ENCODE measurements around the gene RSAD2. TPM values are rescaled to one million over a fixed set of nuclear protein-coding genes. Genes with fewer than 3 reads are reported as not detected.
A peak's percentile ranks its signal among the peaks of the same experiment; 100 is the strongest.

RSAD2 gene
- total RNA-seq, 1 donor from 2014 or later: 0.67 TPM

DNA sequence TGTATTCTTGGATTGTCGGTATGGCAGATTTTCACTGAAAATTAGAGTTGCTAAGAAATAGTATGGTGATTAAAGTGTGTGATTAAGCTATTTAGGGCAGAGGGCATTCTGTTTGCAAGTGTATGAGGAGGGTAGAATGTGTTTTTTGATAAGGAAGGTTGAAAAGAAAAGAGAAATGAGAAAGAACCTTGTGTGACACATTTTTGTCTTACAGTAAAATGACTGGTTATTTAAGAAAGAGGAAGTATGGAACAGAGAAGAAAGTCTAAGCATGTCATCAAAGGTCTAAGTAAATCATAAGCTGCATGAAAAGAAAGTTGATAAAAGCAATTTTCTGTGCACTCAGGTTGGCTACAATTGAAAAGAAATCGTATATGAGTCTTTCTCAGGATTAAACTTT lies 5.2 kb upstream of the RSAD2 start:
- ATAC-seq (ENCODE audit: low read depth) (no peak), DNase-seq (no peak)
- H3K9me3 Mint-ChIP-seq: no peaks in the 10 kb centered on the region
- peak overlapping the region; percentile 2 for H3K27ac Mint-ChIP-seq
- no peak overlapping the region for H3K4me3 Mint-ChIP-seq
- H3K36me3 Mint-ChIP-seq (ENCODE audit: low read depth): no peaks in the 10 kb centered on the region
- POLR2A ChIA-PET: no interaction called here
- CTCF ChIA-PET: interaction anchor here (1.2 kb wide), 1 partner anchor 44 kb away, joined by 3 read pairs; no protein-coding TSS in a partner anchor
- intact Hi-C loops (cut with micrococcal nuclease): no loop called here
- no peaks in the 10 kb centered on the region for H3K27me3 Mint-ChIP-seq
- H3K4me1 Mint-ChIP-seq: peaks cover 26% of the 10 kb centered on the region
- TF ChIP-seq, protein P1, sequence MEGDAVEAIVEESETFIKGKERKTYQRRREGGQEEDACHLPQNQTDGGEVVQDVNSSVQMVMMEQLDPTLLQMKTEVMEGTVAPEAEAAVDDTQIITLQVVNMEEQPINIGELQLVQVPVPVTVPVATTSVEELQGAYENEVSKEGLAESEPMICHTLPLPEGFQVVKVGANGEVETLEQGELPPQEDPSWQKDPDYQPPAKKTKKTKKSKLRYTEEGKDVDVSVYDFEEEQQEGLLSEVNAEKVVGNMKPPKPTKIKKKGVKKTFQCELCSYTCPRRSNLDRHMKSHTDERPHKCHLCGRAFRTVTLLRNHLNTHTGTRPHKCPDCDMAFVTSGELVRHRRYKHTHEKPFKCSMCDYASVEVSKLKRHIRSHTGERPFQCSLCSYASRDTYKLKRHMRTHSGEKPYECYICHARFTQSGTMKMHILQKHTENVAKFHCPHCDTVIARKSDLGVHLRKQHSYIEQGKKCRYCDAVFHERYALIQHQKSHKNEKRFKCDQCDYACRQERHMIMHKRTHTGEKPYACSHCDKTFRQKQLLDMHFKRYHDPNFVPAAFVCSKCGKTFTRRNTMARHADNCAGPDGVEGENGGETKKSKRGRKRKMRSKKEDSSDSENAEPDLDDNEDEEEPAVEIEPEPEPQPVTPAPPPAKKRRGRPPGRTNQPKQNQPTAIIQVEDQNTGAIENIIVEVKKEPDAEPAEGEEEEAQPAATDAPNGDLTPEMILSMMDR (IDR thresholded peaks at IDR 0.05): no peak

DNA sequence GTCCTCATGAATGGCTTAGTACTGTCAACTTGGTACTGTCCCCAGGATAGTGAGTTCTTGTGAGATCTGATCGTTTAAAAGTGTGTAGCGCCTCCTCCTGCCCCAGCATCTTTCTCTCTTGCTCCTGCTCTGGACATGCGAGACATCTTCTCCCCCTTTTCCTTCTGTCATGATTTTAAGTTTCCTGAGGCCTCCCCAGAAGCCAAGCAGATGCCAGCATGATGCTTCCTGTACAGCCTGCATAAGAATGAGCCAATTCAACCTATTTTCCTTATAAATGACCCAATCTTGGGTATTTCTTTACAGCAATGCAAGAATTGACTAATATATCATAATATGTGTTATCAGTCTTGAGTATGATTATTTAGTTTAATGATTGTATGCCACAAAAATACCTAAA lies 3.5 kb upstream of the RSAD2 start:
- Mint-ChIP-seq H3K4me3 (no peak overlapping the region), H3K9me3 (no peaks in the 10 kb centered on the region), H3K27ac (no peak overlapping the region), H3K36me3 (ENCODE audit: low read depth) (no peaks in the 10 kb centered on the region), H3K27me3 (no peaks in the 10 kb centered on the region), H3K4me1 (peaks cover 36% of the 10 kb centered on the region)
- ChIA-PET CTCF (no interaction called here), POLR2A (no interaction called here)
- intact Hi-C loops (cut with micrococcal nuclease): no loop called here
- DNase-seq (no peak), ATAC-seq (ENCODE audit: low read depth) (no peak)
- TF ChIP-seq, protein P1 (IDR thresholded peaks at IDR 0.05): no peak

DNA sequence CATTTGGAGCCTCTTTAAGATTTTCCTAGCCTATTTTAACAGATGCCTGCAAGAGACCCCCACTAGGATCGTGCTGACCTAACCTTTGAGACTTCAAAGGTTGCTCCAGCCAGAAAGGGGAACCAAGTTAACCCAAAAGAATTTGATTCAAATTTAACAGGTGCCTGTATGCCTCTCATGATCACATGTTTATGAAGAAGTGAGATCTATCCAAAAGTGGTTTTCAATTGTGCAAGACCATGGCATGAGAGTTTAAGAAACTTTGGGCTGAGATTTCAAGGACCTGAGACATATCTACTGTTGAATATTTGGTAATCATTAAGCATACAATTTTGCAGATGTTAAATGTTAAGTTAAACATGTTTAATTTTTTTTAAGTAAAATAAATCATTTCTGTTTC lies 1.3 kb upstream of the RSAD2 start:
- DNase-seq (no peak), ATAC-seq (ENCODE audit: low read depth) (no peak)
- ChIA-PET CTCF (no interaction called here), POLR2A (no interaction called here)
- no peak overlapping the region for H3K27ac Mint-ChIP-seq
- intact Hi-C loops (cut with micrococcal nuclease): loop anchor here (5.0 kb wide), 1 partner anchor 41 kb away; the partner anchor contains the start of gene RNF144A
- no peaks in the 10 kb centered on the region for H3K9me3 Mint-ChIP-seq
- no peaks in the 10 kb centered on the region for H3K36me3 Mint-ChIP-seq (ENCODE audit: low read depth)
- no peak overlapping the region for H3K4me3 Mint-ChIP-seq
- H3K27me3 Mint-ChIP-seq: peaks cover 4% of the 10 kb centered on the region
- TF ChIP-seq, protein P1 (IDR thresholded peaks at IDR 0.05): no peak
- H3K4me1 Mint-ChIP-seq: peaks cover 36% of the 10 kb centered on the region

DNA sequence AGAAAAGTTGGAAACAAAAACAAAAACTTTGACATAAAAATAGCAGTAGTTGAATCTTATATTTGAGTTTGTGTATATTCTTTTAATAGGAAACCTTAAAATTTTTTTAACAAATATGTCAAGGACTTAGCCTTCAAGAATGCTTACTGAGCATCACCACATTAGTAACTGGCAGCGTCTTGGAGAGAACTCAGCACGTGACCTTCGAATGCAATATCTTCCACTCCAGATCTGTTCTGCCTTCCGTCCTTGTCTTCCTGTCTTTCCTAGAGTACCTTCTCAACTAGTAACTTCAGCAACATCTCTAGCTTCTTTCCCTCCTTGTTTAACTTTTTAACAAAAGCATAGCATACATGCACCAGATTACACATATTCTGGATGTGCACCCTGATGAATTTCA lies 972 bp downstream of the RSAD2 start:
- TF ChIP-seq, protein P1 (IDR thresholded peaks at IDR 0.05): no peak
- ATAC-seq (ENCODE audit: low read depth) (no peak), DNase-seq (no peak)
- no peak overlapping the region for H3K27ac Mint-ChIP-seq
- no peak overlapping the region for H3K4me3 Mint-ChIP-seq
- ChIA-PET POLR2A (no interaction called here), CTCF (interaction anchor here (0.8 kb wide), 1 partner anchor 18 kb away, joined by 3 read pairs; no protein-coding TSS in a partner anchor)
- H3K27me3 Mint-ChIP-seq: peaks cover 4% of the 10 kb centered on the region
- peaks cover 21% of the 10 kb centered on the region for H3K4me1 Mint-ChIP-seq
- intact Hi-C loops (cut with micrococcal nuclease): loop anchor here (5.0 kb wide), 1 partner anchor 39 kb away; the partner anchor contains the start of gene RNF144A
- H3K36me3 Mint-ChIP-seq (ENCODE audit: low read depth): no peaks in the 10 kb centered on the region
- no peaks in the 10 kb centered on the region for H3K9me3 Mint-ChIP-seq

DNA sequence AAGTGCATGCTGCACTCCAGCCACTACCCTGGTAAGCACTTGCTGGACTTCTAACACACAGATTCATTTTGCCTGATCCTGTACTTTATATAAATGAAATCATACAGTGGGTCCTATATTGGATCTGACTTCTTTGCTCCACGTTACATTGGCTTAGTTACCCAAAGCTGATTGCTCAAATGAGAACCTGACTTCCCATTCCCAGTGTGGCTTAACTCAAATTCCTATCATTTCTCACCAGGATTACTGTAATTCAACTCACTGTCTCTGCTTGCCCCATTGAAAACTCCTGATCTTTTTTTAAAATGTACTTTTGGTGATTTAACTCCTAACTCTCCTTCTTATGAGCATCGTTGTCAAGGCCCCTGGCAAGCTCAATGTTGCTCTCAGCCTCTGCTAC lies 1.4 kb downstream of the RSAD2 start:
- ATAC-seq (ENCODE audit: low read depth): no peak
- intact Hi-C loops (cut with micrococcal nuclease): loop anchor here (5.0 kb wide), 1 partner anchor 38 kb away; the partner anchor contains the start of gene RNF144A
- no peak for DNase-seq
- peaks cover 4% of the 10 kb centered on the region for H3K27me3 Mint-ChIP-seq
- no peaks in the 10 kb centered on the region for H3K36me3 Mint-ChIP-seq (ENCODE audit: low read depth)
- CTCF ChIA-PET: no interaction called here
- POLR2A ChIA-PET: interaction anchor here (0.8 kb wide), 1 partner anchor 1900 kb away, joined by 3 read pairs; no protein-coding TSS in a partner anchor
- H3K27ac Mint-ChIP-seq: no peak overlapping the region
- no peaks in the 10 kb centered on the region for H3K9me3 Mint-ChIP-seq
- TF ChIP-seq, protein P1 (IDR thresholded peaks at IDR 0.05): no peak
- no peak overlapping the region for H3K4me3 Mint-ChIP-seq
- H3K4me1 Mint-ChIP-seq: peaks cover 21% of the 10 kb centered on the region

Data from activated B cell treated with CpG ODN at 0.5 μM for 24 hours (primary cell).